HL-60 (cell line): ENCODE data around the gene NCOA3.

ENCODE experiments used
- DNase-seq, 2 experiments: peaks; one replicate each; pipeline ENCODE4 v3.0.0-alpha.2; 2010 to 2020; ENCODE audit warnings: low read depth in 1 of 2, low spot score in 1 of 2
- H3K27ac ChIP-seq: fragments of 250-450 bp; sonication (Bioruptor Pico); replicated peaks from 2 replicates; pipeline ENCODE4 v1.5.1; 2020; ENCODE audit warnings: mild to moderate bottlenecking, moderate library complexity
- H3K27me3 ChIP-seq: fragments of 250-450 bp; sonication (Bioruptor Pico); 2 replicates; pipeline ENCODE4 v1.5.1; 2021; ENCODE audit warnings: mild to moderate bottlenecking, moderate library complexity; ENCODE audit not compliant: insufficient read depth, poor library complexity, severe bottlenecking
- H3K4me3 ChIP-seq: replicated peaks from 2 replicates; pipeline ENCODE4 v1.5.1; 2011; ENCODE audit warnings: mild to moderate bottlenecking, control low read depth, low read length; ENCODE audit not compliant: insufficient read depth
- GABPA ChIP-seq: IDR thresholded peaks from 2 replicates; pipeline ENCODE4 v1.6.1; 2012; ENCODE audit warnings: low read depth
- POLR2AphosphoS5 ChIP-seq: IDR thresholded peaks from 2 replicates; pipeline ENCODE4 v1.6.1; 2012; ENCODE audit warnings: low read depth
- SPI1 ChIP-seq: IDR thresholded peaks from 2 replicates; pipeline ENCODE4 v1.6.1; 2012; ENCODE audit warnings: low read depth, mild to moderate bottlenecking, borderline replicate concordance
- TF ChIP-seq, protein P1 (sequence below): IDR thresholded peaks from one replicate; pipeline ENCODE4 v1.5.1; 2011; ENCODE audit warnings: low read length, control low read depth, inconsistent platforms; ENCODE audit not compliant: insufficient read depth
- TF ChIP-seq, protein P2 (sequence below): IDR thresholded peaks from 2 replicates; pipeline ENCODE4 v1.6.1; 2012; ENCODE audit warnings: low read depth; ENCODE audit not compliant: insufficient replicate concordance

The NCOA3 gene

DNA sequence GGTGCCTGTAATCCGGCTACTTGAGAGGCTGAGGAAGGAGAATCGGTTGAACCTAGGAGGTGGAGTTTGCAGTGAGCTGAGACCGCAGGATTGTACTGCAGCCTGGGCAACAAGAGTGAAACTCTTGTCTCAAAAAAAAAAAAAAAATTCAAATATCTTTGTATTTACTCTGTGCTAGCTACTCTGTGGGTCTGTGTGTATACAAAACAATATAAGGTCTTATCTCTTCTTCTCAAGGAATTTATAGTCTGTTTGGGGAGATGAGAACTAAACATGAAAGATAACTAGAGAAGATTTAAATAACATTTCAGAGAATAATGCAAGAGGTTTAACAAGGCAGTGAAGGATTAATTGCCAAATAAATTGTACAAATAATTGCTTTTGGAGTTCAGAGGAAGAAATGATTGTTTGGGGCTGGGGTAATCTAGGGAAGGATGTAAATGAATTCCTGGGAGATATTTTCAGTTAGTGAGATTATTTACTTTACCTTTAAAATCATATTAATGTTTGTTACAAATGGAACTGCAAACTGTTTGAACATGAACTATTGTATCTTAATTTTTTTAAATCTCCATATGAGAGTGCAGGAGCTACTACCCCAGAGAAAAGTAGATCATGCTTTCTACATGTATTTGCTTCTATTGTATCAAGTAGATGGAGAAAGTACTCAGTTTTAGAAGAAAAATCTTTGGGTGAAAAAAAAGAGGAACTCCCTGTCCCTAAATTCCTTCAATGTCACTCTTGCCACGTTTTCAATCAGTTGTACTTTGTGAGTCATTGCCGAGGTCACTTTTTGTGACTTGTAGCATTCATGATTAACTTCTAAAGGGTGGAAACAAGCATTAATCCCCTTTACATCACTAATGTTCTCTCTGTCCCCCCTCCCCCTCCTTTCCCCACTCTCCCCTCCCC is 39.0 kb downstream of the NCOA3 start:
- Histone ChIP-seq H3K4me3 (no peak overlapping the region), H3K27ac (no peak overlapping the region), H3K27me3 (no peaks in the 10 kb centered on the region)
- no peak for TF ChIP-seq POLR2AphosphoS5
- peak; percentile 92 for TF ChIP-seq SPI1
- TF ChIP-seq, protein P1, sequence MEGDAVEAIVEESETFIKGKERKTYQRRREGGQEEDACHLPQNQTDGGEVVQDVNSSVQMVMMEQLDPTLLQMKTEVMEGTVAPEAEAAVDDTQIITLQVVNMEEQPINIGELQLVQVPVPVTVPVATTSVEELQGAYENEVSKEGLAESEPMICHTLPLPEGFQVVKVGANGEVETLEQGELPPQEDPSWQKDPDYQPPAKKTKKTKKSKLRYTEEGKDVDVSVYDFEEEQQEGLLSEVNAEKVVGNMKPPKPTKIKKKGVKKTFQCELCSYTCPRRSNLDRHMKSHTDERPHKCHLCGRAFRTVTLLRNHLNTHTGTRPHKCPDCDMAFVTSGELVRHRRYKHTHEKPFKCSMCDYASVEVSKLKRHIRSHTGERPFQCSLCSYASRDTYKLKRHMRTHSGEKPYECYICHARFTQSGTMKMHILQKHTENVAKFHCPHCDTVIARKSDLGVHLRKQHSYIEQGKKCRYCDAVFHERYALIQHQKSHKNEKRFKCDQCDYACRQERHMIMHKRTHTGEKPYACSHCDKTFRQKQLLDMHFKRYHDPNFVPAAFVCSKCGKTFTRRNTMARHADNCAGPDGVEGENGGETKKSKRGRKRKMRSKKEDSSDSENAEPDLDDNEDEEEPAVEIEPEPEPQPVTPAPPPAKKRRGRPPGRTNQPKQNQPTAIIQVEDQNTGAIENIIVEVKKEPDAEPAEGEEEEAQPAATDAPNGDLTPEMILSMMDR: no peak
- DNase-seq: peak; percentile 36 to 38

DNA sequence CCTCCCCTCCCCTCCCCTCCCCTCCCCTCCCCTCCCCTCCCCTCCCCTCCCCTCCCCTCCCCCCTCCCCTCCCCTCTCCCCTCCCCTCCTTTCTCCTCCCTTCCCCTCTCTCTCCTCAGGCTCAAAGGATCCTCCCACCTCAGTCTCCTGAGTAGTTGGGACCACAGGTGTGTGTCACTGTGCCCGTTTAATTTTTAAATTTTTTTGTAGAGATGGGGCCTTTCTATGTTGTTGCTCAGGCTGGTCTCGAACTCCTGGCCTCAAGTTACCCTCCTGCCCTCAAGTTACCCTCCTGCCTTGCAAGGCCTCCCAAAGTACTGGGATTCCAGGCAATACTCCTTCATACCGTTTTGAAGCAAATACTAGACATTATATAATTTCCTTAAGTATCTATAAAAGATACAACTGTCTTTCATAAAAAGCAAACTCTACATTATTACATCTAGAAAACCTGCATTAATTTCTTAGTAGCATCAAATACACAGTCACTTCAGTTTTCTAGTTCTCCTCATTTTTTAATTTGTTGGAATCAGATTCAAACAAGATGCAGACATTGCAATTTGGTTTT is 39.8 kb downstream of the NCOA3 start:
- DNase-seq: no peak
- Histone ChIP-seq H3K27ac (no peak overlapping the region), H3K4me3 (no peak overlapping the region), H3K27me3 (no peaks in the 10 kb centered on the region)
- TF ChIP-seq GABPA (no peak), POLR2AphosphoS5 (no peak), SPI1 (no peak)
- TF ChIP-seq, protein P1: no peak
- TF ChIP-seq, protein P2, sequence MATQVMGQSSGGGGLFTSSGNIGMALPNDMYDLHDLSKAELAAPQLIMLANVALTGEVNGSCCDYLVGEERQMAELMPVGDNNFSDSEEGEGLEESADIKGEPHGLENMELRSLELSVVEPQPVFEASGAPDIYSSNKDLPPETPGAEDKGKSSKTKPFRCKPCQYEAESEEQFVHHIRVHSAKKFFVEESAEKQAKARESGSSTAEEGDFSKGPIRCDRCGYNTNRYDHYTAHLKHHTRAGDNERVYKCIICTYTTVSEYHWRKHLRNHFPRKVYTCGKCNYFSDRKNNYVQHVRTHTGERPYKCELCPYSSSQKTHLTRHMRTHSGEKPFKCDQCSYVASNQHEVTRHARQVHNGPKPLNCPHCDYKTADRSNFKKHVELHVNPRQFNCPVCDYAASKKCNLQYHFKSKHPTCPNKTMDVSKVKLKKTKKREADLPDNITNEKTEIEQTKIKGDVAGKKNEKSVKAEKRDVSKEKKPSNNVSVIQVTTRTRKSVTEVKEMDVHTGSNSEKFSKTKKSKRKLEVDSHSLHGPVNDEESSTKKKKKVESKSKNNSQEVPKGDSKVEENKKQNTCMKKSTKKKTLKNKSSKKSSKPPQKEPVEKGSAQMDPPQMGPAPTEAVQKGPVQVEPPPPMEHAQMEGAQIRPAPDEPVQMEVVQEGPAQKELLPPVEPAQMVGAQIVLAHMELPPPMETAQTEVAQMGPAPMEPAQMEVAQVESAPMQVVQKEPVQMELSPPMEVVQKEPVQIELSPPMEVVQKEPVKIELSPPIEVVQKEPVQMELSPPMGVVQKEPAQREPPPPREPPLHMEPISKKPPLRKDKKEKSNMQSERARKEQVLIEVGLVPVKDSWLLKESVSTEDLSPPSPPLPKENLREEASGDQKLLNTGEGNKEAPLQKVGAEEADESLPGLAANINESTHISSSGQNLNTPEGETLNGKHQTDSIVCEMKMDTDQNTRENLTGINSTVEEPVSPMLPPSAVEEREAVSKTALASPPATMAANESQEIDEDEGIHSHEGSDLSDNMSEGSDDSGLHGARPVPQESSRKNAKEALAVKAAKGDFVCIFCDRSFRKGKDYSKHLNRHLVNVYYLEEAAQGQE: no peak

DNA sequence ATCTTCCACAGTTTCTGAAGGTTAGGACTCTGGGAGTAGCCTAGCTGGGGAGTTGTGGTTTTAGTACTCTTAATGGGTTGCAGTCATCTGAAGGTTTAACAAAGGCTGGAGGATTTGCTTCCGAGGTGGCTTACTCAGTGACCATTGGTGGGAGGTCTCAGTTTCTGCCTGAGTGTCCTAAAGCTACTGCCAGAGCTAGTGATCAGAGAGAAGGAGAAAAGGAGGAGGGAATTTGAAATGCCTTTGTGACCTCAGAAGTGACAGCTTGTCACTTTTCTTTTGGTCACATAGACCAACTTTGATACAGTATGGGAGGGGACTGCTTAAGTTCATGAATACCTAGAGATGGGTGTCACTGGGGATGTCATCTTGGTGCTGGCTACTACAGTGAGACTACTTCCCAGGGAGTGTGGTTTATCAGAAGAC is 41.3 kb downstream of the NCOA3 start:
- no peak overlapping the region for H3K27ac ChIP-seq
- TF ChIP-seq, protein P1: no peak
- no peak for TF ChIP-seq POLR2AphosphoS5
- TF ChIP-seq GABPA: no peak
- no peak for TF ChIP-seq SPI1
- TF ChIP-seq, protein P2: no peak
- no peak for DNase-seq

More for the DNA sequence above, 41.3 kb downstream of the NCOA3 start:
- Histone ChIP-seq H3K4me3 (no peak overlapping the region), H3K27me3 (no peaks in the 10 kb centered on the region)
